ENCODE measurements around the gene TCIRG1.

TCIRG1 gene

GRCh38 chr11:68052137-68052873 is 13.5 kb downstream of the TCIRG1 start:
- no peak for DNase-seq

- no peak for DNase-seq
These were observed 14.3 kb downstream of the TCIRG1 start for GRCh38 chr11:68053117-68053516.

- no peak for DNase-seq
These were observed 15.4 kb downstream of the TCIRG1 start for GRCh38 chr11:68053981-68054812.

- no peak for DNase-seq
These were observed 17.8 kb downstream of the TCIRG1 start for GRCh38 chr11:68056317-68057285.

GRCh38 chr11:68057807-68058206 is 19.0 kb downstream of the TCIRG1 start:
- DNase-seq: no peak

GRCh38 chr11:68061508-68061907 is 22.7 kb downstream of the TCIRG1 start:
- no peak for DNase-seq

- DNase-seq: no peak
These were observed 26.1 kb downstream of the TCIRG1 start for GRCh38 chr11:68064926-68065325.

- DNase-seq: no peak
These were observed 27.0 kb downstream of the TCIRG1 start for GRCh38 chr11:68065841-68066240.

GRCh38 chr11:68066742-68067141 is 27.9 kb downstream of the TCIRG1 start:
- no peak for DNase-seq

GRCh38 chr11:68067991-68068390 is 29.2 kb downstream of the TCIRG1 start:
- no peak for DNase-seq

GRCh38 chr11:68071281-68072048 is 32.6 kb downstream of the TCIRG1 start:
- DNase-seq: no peak

- DNase-seq: no peak
These were observed 35.9 kb downstream of the TCIRG1 start for GRCh38 chr11:68074584-68075352.

- no peak for DNase-seq
These were observed 37.7 kb downstream of the TCIRG1 start for GRCh38 chr11:68076371-68077042.

- DNase-seq: no peak
These were observed 39.1 kb downstream of the TCIRG1 start for GRCh38 chr11:68077617-68078582.

GRCh38 chr11:68080860-68081259 is 42.0 kb downstream of the TCIRG1 start:
- no peak for DNase-seq

GRCh38 chr11:68081691-68082090 is 42.9 kb downstream of the TCIRG1 start:
- DNase-seq: no peak

GRCh38 chr11:68082481-68082880 is 43.7 kb downstream of the TCIRG1 start:
- no peak for DNase-seq

GRCh38 chr11:68083517-68083916 is 44.7 kb downstream of the TCIRG1 start:
- DNase-seq: no peak

- no peak for DNase-seq
These were observed 50.9 kb downstream of the TCIRG1 start for GRCh38 chr11:68089679-68090078.

GRCh38 chr11:68090287-68090686 is 51.5 kb downstream of the TCIRG1 start:
- no peak for DNase-seq
